ENCODE data around the gene NISCH. TPM values are rescaled to one million over a fixed set of nuclear protein-coding genes. Genes with fewer than 3 reads are reported as not detected.
A peak's percentile ranks its signal among the peaks of the same experiment; 100 is the strongest.

NISCH gene
- total RNA-seq, 1 donor from 2014 or later = 80.5 TPM

- Mint-ChIP-seq H3K27me3 (ENCODE audit: insufficient read depth, low read depth) (no peaks in the 10 kb centered on the region), H3K36me3 (peaks cover 10% of the 10 kb centered on the region), H3K4me1 (peaks cover 12% of the 10 kb centered on the region), H3K4me3 (no peak overlapping the region), H3K27ac (no peak overlapping the region), H3K9me3 (no peaks in the 10 kb centered on the region)
- Histone ChIP-seq H2AFZ (replicated peaks) (no peak overlapping the region), H4K20me1 (ENCODE audit: low read depth) (peaks cover 11% of the 10 kb centered on the region), H3K4me2 (no peak overlapping the region), H3F3A (ENCODE audit: low read depth) (no peaks in the 10 kb centered on the region), H3K36me3 (no peaks in the 10 kb centered on the region), H3K27me3 (peaks cover 6% of the 10 kb centered on the region), H3K27ac (no peak overlapping the region), H3K9ac (no peak overlapping the region), H3K4me3 (no peak overlapping the region), H3K4me1 (no peaks in the 10 kb centered on the region), H3K79me2 (ENCODE audit: low read depth) (no peaks in the 10 kb centered on the region), H3K9me3 (ENCODE audit: low read depth) (no peaks in the 10 kb centered on the region)
- no peak for DNase-seq (ENCODE audit: low spot score)
- TF ChIP-seq EZH2 (IDR thresholded peaks at IDR 0.05) = no peak
- no peak for TF ChIP-seq CTCF (IDR thresholded peaks at IDR 0.05)
- no peak for TF ChIP-seq EZH2phosphoT487 (IDR thresholded peaks at IDR 0.05)
Measured at GRCh38 chr3:52522651-52523251, 67.3 kb downstream of the NISCH start.

- H4K20me1 ChIP-seq (ENCODE audit: low read depth) = peaks cover 12% of the 10 kb centered on the region
- peaks cover 13% of the 10 kb centered on the region for H3K4me1 Mint-ChIP-seq
- H2AFZ ChIP-seq (replicated peaks) = no peak overlapping the region
- no peak for DNase-seq (ENCODE audit: low spot score)
- H3K9ac ChIP-seq = no peak overlapping the region
- H3K9me3 Mint-ChIP-seq = no peaks in the 10 kb centered on the region
- H3K27ac Mint-ChIP-seq = no peak overlapping the region
- H3K4me3 Mint-ChIP-seq = peak overlapping the region; percentile 30
- peaks cover 10% of the 10 kb centered on the region for H3K36me3 Mint-ChIP-seq
- TF ChIP-seq EZH2 (IDR thresholded peaks at IDR 0.05) = no peak
- TF ChIP-seq EZH2phosphoT487 (IDR thresholded peaks at IDR 0.05) = no peak
- no peak for TF ChIP-seq CTCF (IDR thresholded peaks at IDR 0.05)
- H3F3A ChIP-seq (ENCODE audit: low read depth) = no peaks in the 10 kb centered on the region
- H3K36me3 ChIP-seq = no peaks in the 10 kb centered on the region
- H3K27ac ChIP-seq = no peak overlapping the region
- H3K9me3 ChIP-seq (ENCODE audit: low read depth) = no peaks in the 10 kb centered on the region
- no peaks in the 10 kb centered on the region for H3K27me3 ChIP-seq
- no peaks in the 10 kb centered on the region for H3K4me1 ChIP-seq
- H3K4me2 ChIP-seq = no peak overlapping the region
- no peak overlapping the region for H3K4me3 ChIP-seq
- no peaks in the 10 kb centered on the region for H3K79me2 ChIP-seq (ENCODE audit: low read depth)
- H3K27me3 Mint-ChIP-seq (ENCODE audit: insufficient read depth, low read depth) = no peaks in the 10 kb centered on the region
Measured at GRCh38 chr3:52523386-52524257, 68.2 kb downstream of the NISCH start.

- Mint-ChIP-seq H3K36me3 (peaks cover 12% of the 10 kb centered on the region), H3K9me3 (no peaks in the 10 kb centered on the region), H3K4me3 (peak overlapping the region; percentile 30), H3K27ac (no peak overlapping the region), H3K27me3 (ENCODE audit: insufficient read depth, low read depth) (no peaks in the 10 kb centered on the region), H3K4me1 (peaks cover 13% of the 10 kb centered on the region)
- no peak overlapping the region for H3K27ac ChIP-seq
- H3K9ac ChIP-seq = no peak overlapping the region
- H3K9me3 ChIP-seq (ENCODE audit: low read depth) = no peaks in the 10 kb centered on the region
- no peak for DNase-seq (ENCODE audit: low spot score)
- TF ChIP-seq EZH2 (IDR thresholded peaks at IDR 0.05) (no peak), EZH2phosphoT487 (IDR thresholded peaks at IDR 0.05) (no peak), CTCF (IDR thresholded peaks at IDR 0.05) (no peak)
- peaks cover 19% of the 10 kb centered on the region for H4K20me1 ChIP-seq (ENCODE audit: low read depth)
- no peaks in the 10 kb centered on the region for H3K27me3 ChIP-seq
- no peaks in the 10 kb centered on the region for H3K4me1 ChIP-seq
- H3K36me3 ChIP-seq = no peaks in the 10 kb centered on the region
- H3K4me3 ChIP-seq = no peak overlapping the region
- no peaks in the 10 kb centered on the region for H3K79me2 ChIP-seq (ENCODE audit: low read depth)
- no peak overlapping the region for H3K4me2 ChIP-seq
- no peak overlapping the region for H2AFZ ChIP-seq (replicated peaks)
- no peaks in the 10 kb centered on the region for H3F3A ChIP-seq (ENCODE audit: low read depth)
Measured at GRCh38 chr3:52524258-52524751, 68.9 kb downstream of the NISCH start.
